ENCODE data around the gene FEM1B. TPM values are rescaled to one million over a fixed set of nuclear protein-coding genes. Genes with fewer than 3 reads are reported as not detected.

Gene FEM1B
- total and polyA plus RNA-seq, 2 of the 8 experiments (the other 6 are each of a cell fraction or from before 2014, with no cell fraction given), result 36.1 to 83.8 TPM

GRCh38 chr15:68335655-68336054 lies 58.1 kb downstream of the FEM1B start:
- TF ChIP-seq ATF3 (IDR thresholded peaks at IDR 0.05; ENCODE audit: insufficient read depth, low read depth, low read length) (no peak), KDM4A (IDR thresholded peaks at IDR 0.05; ENCODE audit: low read depth, low read length, severe bottlenecking) (no peak), SIRT6 (IDR thresholded peaks at IDR 0.05; ENCODE audit: low read length) (no peak), TCF12 (IDR thresholded peaks at IDR 0.05; ENCODE audit: low read depth, low read length) (no peak), TBP (IDR thresholded peaks at IDR 0.05; ENCODE audit: low read depth, low read length) (no peak), EZH2 (IDR thresholded peaks at IDR 0.05; ENCODE audit: low read depth, low read length, severe bottlenecking) (no peak), BRCA1 (IDR thresholded peaks at IDR 0.05; ENCODE audit: low read depth, low read length) (no peak), RFX5 (IDR thresholded peaks at IDR 0.05; ENCODE audit: borderline replicate concordance, low read depth, low read length) (no peak), POLR2A (IDR thresholded peaks at IDR 0.05; ENCODE audit: control extremely low read depth in 1 of 2, low read depth in 2 of 2, low read length in 2 of 2) (no peak), TEAD4 (IDR thresholded peaks at IDR 0.05; ENCODE audit: low read depth, low read length) (no peak), RNF2 (IDR thresholded peaks at IDR 0.05; ENCODE audit: borderline replicate concordance, low read depth, low read length, missing control alignments, poor library complexity, severe bottlenecking) (no peak), TAF1 (IDR thresholded peaks at IDR 0.05; ENCODE audit: low read depth, low read length) (no peak), ASH2L (IDR thresholded peaks at IDR 0.05; ENCODE audit: low read length) (no peak), POU5F1 (IDR thresholded peaks at IDR 0.05; ENCODE audit: low read depth, low read length) (no peak), CHD1 (IDR thresholded peaks at IDR 0.05; ENCODE audit: low read depth, low read length) (no peak)
- POLR2A ChIA-PET (ENCODE audit: partially characterized antibody), result interaction anchor here (0.7 to 2.2 kb wide), 2 partner anchors 10 to 58 kb away, joined by 3 to 5 read pairs; partner anchors contain the start of gene FEM1B
- H3K14ac ChIP-seq (ENCODE audit: insufficient read length), result no peak overlapping the region
- H3K9ac ChIP-seq (replicated peaks in 1 of 4; ENCODE audit: extremely low read depth in 1 of 4, low read depth in 3 of 4, low read length in 3 of 4), result no peak overlapping the region
- 91% methylated on average over 14 of the region's 14 CpGs; no CpG with 5 or more reads in 1 of the 2 experiments for WGBS, 2 experiments (ENCODE audit: extremely low coverage in 1 of 2, insufficient coverage in 1 of 2, insufficient read length in 1 of 2, insufficient replicate concordance in 2 of 2, low coverage in 1 of 2, low lambda C conversion rate in 2 of 2, missing lambda C conversion rate in 1 of 2)
- H2BK120ac ChIP-seq (replicated peaks; ENCODE audit: low read depth, low read length), result no peak overlapping the region
- H3K4me3 ChIP-seq (ENCODE audit: extremely low read depth in 1 of 4, insufficient read depth in 2 of 4, low read depth in 3 of 4, low read length in 4 of 4), result no peak overlapping the region
- FAIRE-seq (no peak), DNase-seq (ENCODE audit: low read depth in 1 of 2, low spot score in 2 of 2) (no peak)
- no peaks in the 10 kb centered on the region for H3K79me2 ChIP-seq (ENCODE audit: control insufficient read depth in 1 of 2, insufficient read depth in 2 of 2, low read length in 2 of 2)
- peaks cover 0 to 6% (median 5%) of the 10 kb centered on the region in 4 experiments; a peak in 4 of 7 replicates for H3K4me1 ChIP-seq (replicated peaks in 1 of 4; ENCODE audit: control insufficient read depth in 3 of 4, insufficient read depth in 4 of 4, low read length in 3 of 4)
- no peaks in the 10 kb centered on the region for H4K20me1 ChIP-seq (replicated peaks in 1 of 2; ENCODE audit: control insufficient read depth in 1 of 2, insufficient read depth in 2 of 2, low read length in 2 of 2)
- no peak overlapping the region for H2AFZ ChIP-seq (ENCODE audit: low read length)
- no peaks in the 10 kb centered on the region for H3K36me3 ChIP-seq (ENCODE audit: control insufficient read depth in 2 of 4, insufficient read depth in 4 of 4, low read length in 3 of 4)
- H4K8ac ChIP-seq (ENCODE audit: extremely low read depth, insufficient read depth, low read length), result no peak overlapping the region
- H2BK12ac ChIP-seq (ENCODE audit: low read depth, low read length), result no peak overlapping the region
- no peak overlapping the region for H2BK5ac ChIP-seq (ENCODE audit: low read depth, low read length)
- no peak overlapping the region for H3K23ac ChIP-seq (ENCODE audit: insufficient read length)
- H2AK5ac ChIP-seq (ENCODE audit: low read depth, low read length), result no peak overlapping the region
- CTCF ChIA-PET (ENCODE audit: partially characterized antibody), result interaction anchor here (1.0 to 3.8 kb wide), 5 partner anchors 15 to 38 kb away, joined by 3 to 15 read pairs (median 5); no protein-coding TSS in a partner anchor
- 0 out of 2 replicates have a peak, but pooled peaks cover 2% of the 10 kb centered on the region for H3K23me2 ChIP-seq (ENCODE audit: low read depth, low read length)
- H3K27me3 ChIP-seq (replicated peaks in 1 of 4; ENCODE audit: control insufficient read depth in 3 of 4, extremely low read depth in 1 of 4, insufficient read depth in 3 of 4, low read length in 3 of 4), result no peaks in the 10 kb centered on the region
- H2BK20ac ChIP-seq (ENCODE audit: low read length), result no peak overlapping the region
- H3K56ac ChIP-seq (replicated peaks; ENCODE audit: insufficient read length, low read depth, low read length), result no peak overlapping the region
- no peak overlapping the region for H3K4me2 ChIP-seq (ENCODE audit: insufficient read depth in 1 of 2, low read depth in 2 of 2, low read length in 2 of 2)
- no peak overlapping the region for H3K18ac ChIP-seq (ENCODE audit: extremely low read depth, low read length)
- H2BK15ac ChIP-seq (ENCODE audit: low read length), result no peak overlapping the region
- H3K79me1 ChIP-seq (ENCODE audit: low read depth, low read length), result no peaks in the 10 kb centered on the region
- no peak overlapping the region for H3K4ac ChIP-seq (replicated peaks; ENCODE audit: insufficient read length, low read depth, low read length)
- no peak overlapping the region for H3K27ac ChIP-seq (ENCODE audit: low read depth, low read length)
- H4K5ac ChIP-seq (ENCODE audit: insufficient read length, low read depth, low read length), result no peak overlapping the region
- no peak overlapping the region for H4K91ac ChIP-seq (replicated peaks; ENCODE audit: insufficient read length, low read length)
- no peaks in the 10 kb centered on the region for H3K9me3 ChIP-seq (ENCODE audit: insufficient read depth in 2 of 2, low read depth in 1 of 2, low read length in 1 of 2)

All from H1 (cell line).